Ramos (cell line): ENCODE measurements around the gene INA.

ENCODE experiments used
- in situ Hi-C: fragments of 300-500 bp; cut with MboI; formaldehyde crosslinking; loops from one replicate; pipeline ENCODE4 v1.14.3; 2022; ENCODE audit warnings: low sequenced_read_pairs; ENCODE audit not compliant: unreplicated experiment

Gene INA

GRCh38 chr10:103265717-103266329 is 11.1 kb upstream of the INA start:
- in situ Hi-C loops, result no loop called here

GRCh38 chr10:103273041-103273441 is 3.9 kb upstream of the INA start:
- in situ Hi-C loops, result no loop called here

- in situ Hi-C loops, result no loop called here
Observed at GRCh38 chr10:103276251-103276895, 565 bp upstream of the INA start.

GRCh38 chr10:103277713-103278536 is 987 bp downstream of the INA start:
- in situ Hi-C loops, result no loop called here

- in situ Hi-C loops, result no loop called here
Observed at GRCh38 chr10:103278537-103278823, 1.5 kb downstream of the INA start.

GRCh38 chr10:103278862-103279298 is 1.9 kb downstream of the INA start:
- in situ Hi-C loops, result no loop called here

- in situ Hi-C loops, result no loop called here
Observed at GRCh38 chr10:103280031-103280430, 3.1 kb downstream of the INA start.

GRCh38 chr10:103280506-103280905 is 3.6 kb downstream of the INA start:
- in situ Hi-C loops, result no loop called here

GRCh38 chr10:103281753-103282152 is 4.8 kb downstream of the INA start:
- in situ Hi-C loops, result no loop called here

GRCh38 chr10:103282961-103283360 is 6.0 kb downstream of the INA start:
- in situ Hi-C loops, result no loop called here

- in situ Hi-C loops, result no loop called here
Observed at GRCh38 chr10:103284170-103284569, 7.2 kb downstream of the INA start.

GRCh38 chr10:103287992-103288391 is 11.1 kb downstream of the INA start:
- in situ Hi-C loops, result no loop called here

- in situ Hi-C loops, result no loop called here
Observed at GRCh38 chr10:103291588-103291987, 14.7 kb downstream of the INA start.

GRCh38 chr10:103295374-103296015 is 18.6 kb downstream of the INA start:
- in situ Hi-C loops, result no loop called here

- in situ Hi-C loops, result no loop called here
Observed at GRCh38 chr10:103307594-103307993, 30.7 kb downstream of the INA start.

- in situ Hi-C loops, result no loop called here
Observed at GRCh38 chr10:103310197-103310596, 33.3 kb downstream of the INA start.

GRCh38 chr10:103316087-103316486 is 39.1 kb downstream of the INA start:
- in situ Hi-C loops, result no loop called here

- in situ Hi-C loops, result no loop called here
Observed at GRCh38 chr10:103327906-103328305, 51.0 kb downstream of the INA start.

- in situ Hi-C loops, result no loop called here
Observed at GRCh38 chr10:103333934-103334520, 57.1 kb downstream of the INA start.

- in situ Hi-C loops, result no loop called here
Observed at GRCh38 chr10:103334567-103334966, 57.6 kb downstream of the INA start.

GRCh38 chr10:103336370-103336769 is 59.4 kb downstream of the INA start:
- in situ Hi-C loops, result no loop called here
